Common myeloid progenitor, CD34-positive (primary cell): ENCODE data around the gene FRMD4A.

Experiments
- CTCF ChIA-PET: fragments of 350-600 bp; sonication (Branson Sonifier 250); formaldehyde crosslinking; loops from one replicate; lab custom pipeline; 2021; ENCODE audit warnings: antibody characterized with exemption; lab: Charles Lee
- POLR2A ChIA-PET: fragments of 350-600 bp; sonication (Branson Sonifier 250); formaldehyde crosslinking; loops from one replicate; lab custom pipeline; 2021; ENCODE audit warnings: antibody characterized with exemption; lab: Charles Lee
- DNase-seq, 3 donors: peaks; one replicate each; pipeline versions ENCODE4 v3.0.0 to v3.0.0-alpha.2; 2013
- H3K27ac ChIP-seq, 2 experiments: 1 replicate in 1 of 2; 2 replicates in 1 of 2; pipeline ENCODE4 v1.7.0; 2013; ENCODE audit warnings: inconsistent platforms in 2 of 2, low read length in 2 of 2, mild to moderate bottlenecking in 2 of 2, low read depth in 1 of 2, moderate library complexity in 1 of 2; ENCODE audit not compliant: severe bottlenecking in 2 of 2, insufficient read depth in 1 of 2, poor library complexity in 1 of 2
- H3K27me3 ChIP-seq, 5 experiments: replicated peaks in 2 of 5; 1 replicate in 3 of 5; 2 replicates in 2 of 5; pipeline versions ENCODE4 v1.6.1 to v1.7.0; 2013; ENCODE audit warnings: low read length in 4 of 5, mild to moderate bottlenecking in 2 of 5, moderate library complexity in 2 of 5, inconsistent platforms in 1 of 5; ENCODE audit not compliant: insufficient read depth in 5 of 5, control insufficient read depth in 4 of 5
- H3K36me3 ChIP-seq, 4 experiments: 1 replicate in 2 of 4; 2 replicates in 2 of 4; pipeline versions ENCODE4 v1.6.1 to v1.7.0; 2013; ENCODE audit warnings: low read length in 3 of 4, control low read depth in 1 of 4, mild to moderate bottlenecking in 1 of 4; ENCODE audit not compliant: control insufficient read depth in 4 of 4, insufficient read depth in 4 of 4
- H3K4me1 ChIP-seq, 4 experiments: 1 replicate in 3 of 4; 2 replicates in 1 of 4; pipeline versions ENCODE4 v1.6.1 to v1.7.1; 2013; ENCODE audit warnings: low read length in 3 of 4, mild to moderate bottlenecking in 3 of 4, control low read depth in 1 of 4, inconsistent platforms in 1 of 4, moderate library complexity in 1 of 4; ENCODE audit not compliant: control insufficient read depth in 4 of 4, insufficient read depth in 4 of 4; ENCODE audit errors: control extremely low read depth in 1 of 4
- H3K4me3 ChIP-seq, 7 experiments: 1 replicate in 4 of 7; 2 replicates in 3 of 7; pipeline versions ENCODE4 v1.5.1 to v1.7.0; 2013; ENCODE audit warnings: mild to moderate bottlenecking in 7 of 7, low read length in 6 of 7, moderate library complexity in 6 of 7, inconsistent platforms in 2 of 7, low read depth in 2 of 7, control low read depth in 1 of 7; ENCODE audit not compliant: insufficient read depth in 4 of 7, control insufficient read depth in 1 of 7; ENCODE audit errors: extremely low read depth in 1 of 7
- H3K9me3 ChIP-seq, 5 experiments: 1 replicate in 4 of 5; 2 replicates in 1 of 5; pipeline versions ENCODE4 v1.6.1 to v1.7.1; 2013; ENCODE audit warnings: low read length in 4 of 5, mild to moderate bottlenecking in 2 of 5, inconsistent platforms in 1 of 5, low read depth in 1 of 5, moderate library complexity in 1 of 5; ENCODE audit not compliant: control insufficient read depth in 4 of 5, insufficient read depth in 2 of 5; ENCODE audit errors: control extremely low read depth in 1 of 5
- WGBS: methylation state at CpG from one replicate; pipeline ENCODE4 v1.1.5; 2013; ENCODE audit not compliant: insufficient coverage; 5-methylcytosine and 5-hydroxymethylcytosine counted together

The FRMD4A gene

GRCh38 chr10:14134275-14134674, 196.4 kb downstream of the FRMD4A start:
- WGBS, result 100% methylated on average over 1 of the region's 1 CpG
- no peak for DNase-seq
- Histone ChIP-seq H3K9me3 (peaks cover 0 to 1% (median 0%) of the 10 kb centered on the region in 5 experiments), H3K36me3 (no peaks in the 10 kb centered on the region), H3K4me1 (no peaks in the 10 kb centered on the region), H3K27ac (no peak overlapping the region), H3K4me3 (no peak overlapping the region), H3K27me3 (peaks cover 0 to 3% (median 0%) of the 10 kb centered on the region in 5 experiments)
- POLR2A ChIA-PET, result no interaction called here
- CTCF ChIA-PET, result no interaction called here

- ChIA-PET POLR2A (no interaction called here), CTCF (interaction anchor here (1.0 kb wide), 1 partner anchor 11 kb away, joined by 5 read pairs; no protein-coding TSS in a partner anchor)
- Histone ChIP-seq H3K9me3 (peaks cover 0 to 1% (median 0%) of the 10 kb centered on the region in 5 experiments), H3K27ac (no peak overlapping the region), H3K4me3 (no peak overlapping the region), H3K36me3 (no peaks in the 10 kb centered on the region), H3K4me1 (no peaks in the 10 kb centered on the region), H3K27me3 (peaks cover 0 to 2% (median 0%) of the 10 kb centered on the region in 5 experiments)
- no peak for DNase-seq
- 94% methylated on average over 10 of the region's 14 CpGs for WGBS
These were observed 199.3 kb downstream of the FRMD4A start for GRCh38 chr10:14131261-14131960.

- Histone ChIP-seq H3K9me3 (peaks cover 0 to 1% (median 0%) of the 10 kb centered on the region in 5 experiments), H3K27ac (no peak overlapping the region), H3K27me3 (no peaks in the 10 kb centered on the region), H3K4me3 (no peak overlapping the region), H3K4me1 (no peaks in the 10 kb centered on the region), H3K36me3 (no peaks in the 10 kb centered on the region)
- 73% methylated on average over 4 of the region's 4 CpGs for WGBS
- ChIA-PET POLR2A (no interaction called here), CTCF (no interaction called here)
- DNase-seq, result no peak
These were observed 201.0 kb downstream of the FRMD4A start for GRCh38 chr10:14129770-14130169.

GRCh38 chr10:14128519-14128918, 202.2 kb downstream of the FRMD4A start:
- H3K4me3 ChIP-seq, result no peak overlapping the region
- H3K4me1 ChIP-seq, result no peaks in the 10 kb centered on the region
- 96% methylated on average over 3 of the region's 8 CpGs for WGBS
- DNase-seq, result no peak
- CTCF ChIA-PET, result no interaction called here
- POLR2A ChIA-PET, result no interaction called here
- H3K9me3 ChIP-seq, result no peaks in the 10 kb centered on the region
- H3K27me3 ChIP-seq, result peaks cover 0 to 2% (median 0%) of the 10 kb centered on the region in 5 experiments
- no peaks in the 10 kb centered on the region for H3K36me3 ChIP-seq
- H3K27ac ChIP-seq, result no peak overlapping the region

GRCh38 chr10:14126697-14127440, 203.9 kb downstream of the FRMD4A start:
- ChIA-PET POLR2A (no interaction called here), CTCF (no interaction called here)
- Histone ChIP-seq H3K36me3 (no peaks in the 10 kb centered on the region), H3K9me3 (no peaks in the 10 kb centered on the region), H3K27me3 (peaks cover 0 to 2% (median 0%) of the 10 kb centered on the region in 5 experiments), H3K4me1 (no peaks in the 10 kb centered on the region), H3K27ac (no peak overlapping the region), H3K4me3 (no peak overlapping the region)
- no peak for DNase-seq
- 100% methylated on average over 4 of the region's 6 CpGs for WGBS

- no CpG with 5 or more reads among the region's 6 CpGs for WGBS
These were observed 205.2 kb downstream of the FRMD4A start for GRCh38 chr10:14125564-14125963.

GRCh38 chr10:14124941-14125340, 205.8 kb downstream of the FRMD4A start:
- Histone ChIP-seq H3K27me3 (peaks cover 0 to 2% (median 0%) of the 10 kb centered on the region in 5 experiments), H3K9me3 (no peaks in the 10 kb centered on the region), H3K4me1 (no peaks in the 10 kb centered on the region), H3K4me3 (no peak overlapping the region), H3K36me3 (no peaks in the 10 kb centered on the region), H3K27ac (no peak overlapping the region)
- CTCF ChIA-PET, result no interaction called here
- DNase-seq, result no peak
- 74% methylated on average over 6 of the region's 7 CpGs for WGBS
- POLR2A ChIA-PET, result no interaction called here

More at GRCh38 chr10:14125564-14125963, 205.2 kb downstream of the FRMD4A start:
- Histone ChIP-seq H3K4me1 (no peaks in the 10 kb centered on the region), H3K36me3 (no peaks in the 10 kb centered on the region), H3K9me3 (no peaks in the 10 kb centered on the region), H3K4me3 (no peak overlapping the region), H3K27me3 (peaks cover 0 to 2% (median 0%) of the 10 kb centered on the region in 5 experiments), H3K27ac (no peak overlapping the region)
- DNase-seq, result no peak
- ChIA-PET CTCF (no interaction called here), POLR2A (no interaction called here)
